Bone marrow (tissue), 2 donors: ENCODE data around the gene KIF18A.
"Not testable (repeated sequence)": the region's sequence is repeated elsewhere in the genome, so short reads cannot be mapped to it uniquely, and the experiment has no call there.

ENCODE experiments used
- DNase-seq, 2 donors: peaks; one replicate each; lab custom pipeline; 2025; lab: John Stamatoyannopoulos, UW

Gene KIF18A

DNA sequence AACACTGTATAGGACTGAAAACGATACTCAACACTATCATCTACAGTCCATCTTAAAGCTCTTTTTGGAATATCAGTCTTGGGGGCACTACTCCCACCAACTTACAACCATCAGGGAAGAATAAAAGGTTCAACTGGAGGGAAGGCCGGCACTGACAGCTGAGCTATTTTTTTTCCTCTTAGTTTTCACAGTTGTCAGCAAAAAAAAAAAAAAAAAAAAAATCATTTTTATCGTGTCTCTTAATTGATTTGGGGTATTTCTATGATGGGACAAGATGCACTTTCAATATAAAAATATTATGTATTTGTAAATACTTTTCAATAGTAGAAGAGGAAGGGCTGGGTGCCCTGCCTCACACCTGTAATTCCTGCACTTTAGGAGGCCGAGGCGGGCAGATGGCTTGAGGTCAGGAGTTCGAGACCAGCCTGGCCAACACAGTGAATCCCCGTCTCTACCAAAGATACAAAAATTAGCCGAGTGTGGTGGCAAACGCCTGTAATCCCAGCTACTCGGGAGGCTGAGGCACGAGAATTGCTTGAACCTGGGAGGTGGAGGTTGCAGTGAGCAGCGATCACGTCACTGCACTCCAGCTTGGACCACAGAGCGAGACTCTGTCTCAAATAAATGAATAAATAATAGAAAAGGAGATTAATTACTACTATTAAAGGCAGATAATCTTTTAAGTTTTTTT, 1.5 kb downstream of the KIF18A start:
- no peak for DNase-seq

DNA sequence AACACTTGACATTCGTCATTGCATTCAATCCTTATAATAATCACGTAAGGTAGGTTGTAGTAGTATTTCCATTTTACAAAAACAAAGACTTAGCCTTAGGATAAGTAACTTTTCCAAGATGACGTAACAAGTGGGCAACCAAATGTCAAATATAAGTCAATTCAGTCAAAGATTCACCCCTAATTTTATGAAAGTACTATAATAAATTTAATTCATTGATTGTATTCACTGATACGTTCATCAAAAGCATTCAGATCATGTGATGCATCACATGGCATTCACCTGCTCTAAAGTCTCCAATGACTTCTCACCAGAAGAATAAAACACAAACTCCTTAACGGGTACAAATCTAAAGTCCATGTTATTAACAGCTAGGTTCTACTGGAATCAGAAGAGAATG, 2.1 kb downstream of the KIF18A start:
- no peak for DNase-seq

DNA sequence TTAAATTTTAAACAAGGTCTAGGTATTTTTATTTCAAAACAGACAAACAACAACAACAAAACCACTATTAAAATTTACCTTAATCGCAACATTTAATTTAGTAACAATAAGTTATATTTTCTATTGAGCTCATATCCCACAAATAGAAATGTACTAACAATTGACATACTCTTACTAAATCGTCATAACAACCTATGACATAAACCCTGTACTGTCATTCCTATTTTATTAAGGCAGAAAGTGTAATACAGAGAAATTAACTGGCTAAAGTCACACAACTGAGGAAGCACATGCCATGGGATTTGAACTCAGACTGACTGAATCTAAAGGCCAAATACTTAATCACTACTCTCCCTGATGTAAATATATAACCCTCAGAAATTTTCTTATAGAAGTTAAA, 3.0 kb downstream of the KIF18A start:
- no peak for DNase-seq

DNA sequence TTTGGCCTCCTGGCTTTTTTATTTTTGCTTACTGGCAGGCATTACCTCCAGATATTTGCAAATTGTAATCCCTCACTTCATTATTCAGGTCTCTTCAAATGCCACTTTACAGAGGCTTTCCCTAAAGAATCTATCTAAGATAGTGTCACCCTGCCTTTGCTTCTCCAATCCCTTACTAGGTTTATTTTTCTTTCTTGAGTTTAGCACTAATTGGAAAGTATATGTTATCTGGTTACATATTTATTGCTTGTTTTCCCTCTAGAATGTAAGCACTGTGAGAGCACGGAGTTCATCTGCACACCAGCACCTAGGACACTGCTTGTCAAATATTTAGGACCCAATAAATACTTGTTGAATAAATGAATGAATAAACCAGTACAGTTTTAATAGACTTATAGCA, 3.5 kb downstream of the KIF18A start:
- DNase-seq, result no peak

DNA sequence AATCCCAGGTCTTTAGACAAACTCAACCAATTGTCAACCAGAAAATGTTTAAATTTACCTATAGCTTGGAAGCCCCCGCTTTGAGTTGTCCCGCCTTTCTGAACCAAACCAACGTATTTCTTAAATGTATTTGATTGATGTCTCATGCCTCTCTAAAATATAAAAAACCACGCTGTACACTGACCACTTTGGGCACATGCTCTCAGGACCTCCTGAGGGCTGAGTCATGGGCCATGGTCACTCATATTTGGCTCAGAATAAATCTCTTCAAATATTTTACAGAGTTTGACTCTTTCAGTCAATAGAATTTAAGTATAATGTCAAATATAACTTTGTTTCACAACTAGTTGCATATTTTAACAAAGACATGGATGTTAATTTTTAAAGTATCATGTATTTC, 5.7 kb downstream of the KIF18A start:
- not testable (repeated sequence) for DNase-seq

DNA sequence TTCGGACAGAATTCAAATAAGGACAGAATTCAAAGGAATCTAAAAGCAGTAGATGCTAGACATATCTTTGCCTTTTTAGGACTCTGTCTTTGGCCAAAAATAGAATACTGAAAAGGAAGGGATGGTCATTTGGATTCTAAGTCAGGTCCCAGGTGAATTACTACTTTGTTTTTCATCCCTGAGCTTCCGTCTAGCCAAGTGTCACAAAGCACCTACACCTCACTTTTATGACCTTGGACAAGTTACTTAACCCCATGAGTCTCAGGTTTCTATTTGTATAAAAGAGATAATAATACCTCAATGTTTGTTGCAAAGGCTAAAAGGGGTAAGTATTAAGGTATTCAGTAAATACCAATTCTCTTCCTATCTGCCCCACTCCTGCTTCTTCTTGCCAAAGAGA, 7.3 kb downstream of the KIF18A start:
- DNase-seq, result no peak

DNA sequence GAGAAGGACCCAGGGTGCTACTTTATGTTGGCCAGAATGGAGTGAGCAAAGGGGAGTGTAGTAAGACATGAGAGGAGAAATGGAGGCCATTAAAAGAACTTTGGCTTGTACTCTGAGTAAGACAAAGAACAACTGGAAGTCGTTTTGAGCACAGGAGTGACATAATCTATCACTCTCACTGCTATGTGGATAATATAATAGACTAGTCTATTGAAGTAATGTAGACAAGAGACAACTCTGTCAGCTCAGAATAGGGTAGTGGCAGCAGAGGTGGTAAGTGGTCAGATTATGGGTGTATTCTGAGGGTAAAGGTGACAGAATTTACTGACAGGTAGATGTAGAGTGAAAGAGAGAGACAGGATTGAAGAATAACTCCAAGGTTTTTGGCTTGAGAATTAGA, 8.2 kb downstream of the KIF18A start:
- DNase-seq, result no peak

DNA sequence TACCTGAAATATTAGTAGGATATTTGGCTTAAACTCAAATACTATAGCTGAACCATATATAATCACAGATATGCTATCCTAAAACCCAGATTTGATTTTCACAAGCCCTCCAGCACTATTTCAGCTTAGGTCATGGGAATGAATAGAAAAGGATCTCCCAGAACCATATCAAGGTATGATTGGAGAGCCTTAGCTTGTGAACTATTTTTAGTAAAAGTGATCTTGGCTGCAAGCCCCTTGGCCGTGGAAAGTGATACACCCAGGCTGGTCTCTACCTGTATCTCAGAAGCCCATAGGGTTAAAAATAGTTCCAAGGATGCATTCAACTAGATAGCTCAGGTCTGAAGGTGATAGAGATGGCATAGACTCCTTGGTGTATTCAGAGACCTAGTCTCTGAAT, 9.7 kb downstream of the KIF18A start:
- DNase-seq, result no peak

DNA sequence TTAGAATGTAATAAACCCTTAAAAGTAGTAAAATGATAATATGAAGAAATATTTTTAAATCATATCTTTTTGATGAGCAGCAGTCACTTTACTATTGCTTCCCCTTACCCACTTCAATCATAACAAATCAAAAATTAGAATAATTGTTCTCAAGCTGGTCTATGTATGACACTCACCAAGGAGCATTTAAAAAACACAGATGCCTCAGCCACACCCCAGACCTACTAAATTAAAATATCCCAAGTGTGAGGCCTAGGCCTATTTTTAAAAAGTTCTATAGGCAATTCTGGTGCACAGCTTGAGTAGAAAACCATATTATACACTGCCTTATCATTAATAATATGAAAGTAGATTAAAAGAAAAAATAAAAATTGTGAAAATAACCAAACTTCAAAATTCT, 15.2 kb downstream of the KIF18A start:
- DNase-seq, result no peak

DNA sequence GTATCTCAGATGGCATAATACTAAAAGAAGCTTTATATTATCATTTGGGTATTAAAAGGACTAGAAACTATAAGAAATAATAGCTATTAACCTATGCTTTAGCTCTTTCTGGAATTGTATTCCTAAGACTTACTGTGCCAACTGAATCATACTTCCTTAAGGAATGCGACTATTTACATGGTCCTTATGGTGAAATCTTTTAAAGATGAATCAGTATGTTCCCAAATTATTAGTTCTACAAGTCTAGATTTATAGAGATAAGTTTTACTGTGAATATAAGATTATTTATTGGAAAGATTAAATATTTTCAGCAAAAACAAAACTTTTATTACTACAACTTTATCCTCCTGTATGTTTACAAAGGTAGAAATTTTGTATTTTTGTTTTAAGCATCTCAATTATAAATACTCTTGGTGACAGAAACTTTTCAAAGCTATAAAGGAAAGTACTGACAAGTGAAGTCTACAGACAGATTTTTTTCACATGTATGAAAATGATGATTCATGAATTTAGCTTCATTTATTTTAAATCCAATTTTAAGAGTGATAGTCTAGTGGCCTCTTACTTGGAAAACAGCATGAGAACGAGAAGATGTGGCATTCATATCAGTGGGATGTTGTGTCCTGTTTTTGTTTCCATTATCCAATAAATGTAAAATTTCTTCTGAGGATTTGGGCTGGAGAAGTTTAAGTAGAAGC, 17.8 kb downstream of the KIF18A start:
- DNase-seq, result no peak

DNA sequence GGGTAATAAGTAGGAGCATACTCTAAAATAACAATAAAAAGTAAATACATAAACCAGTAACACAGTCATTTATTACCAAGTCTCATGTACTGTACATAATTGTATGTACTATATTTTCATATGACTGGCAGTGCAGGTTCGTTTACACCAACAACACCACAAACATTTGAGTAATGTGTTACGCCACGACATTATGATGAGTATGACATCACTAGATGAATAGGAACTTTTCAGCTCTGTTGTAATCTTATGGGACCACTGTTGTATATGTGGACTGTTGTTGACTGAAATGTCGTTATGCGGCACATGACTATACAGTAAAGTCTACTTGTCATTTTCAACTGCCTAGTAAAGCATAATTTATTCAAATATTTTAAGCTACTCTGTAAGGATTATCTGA, 18.6 kb downstream of the KIF18A start:
- no peak for DNase-seq

DNA sequence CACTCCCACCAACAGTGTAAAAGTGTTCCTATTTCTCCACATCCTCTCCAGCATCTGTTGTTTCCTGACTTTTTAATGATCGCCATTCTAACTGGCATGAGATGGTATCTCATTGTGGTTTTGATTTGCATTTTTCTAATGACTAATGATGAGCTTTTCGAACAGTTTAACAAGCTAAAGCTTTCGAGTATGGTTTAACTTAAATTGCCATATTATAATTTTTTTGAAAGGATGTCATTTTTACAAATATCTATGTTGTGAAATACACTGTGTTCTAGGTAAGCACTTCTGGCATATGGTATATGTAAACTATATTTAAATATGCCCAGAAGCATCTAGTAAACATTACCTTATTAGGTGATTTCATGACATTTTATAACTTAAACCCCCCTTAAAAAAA, 20.3 kb downstream of the KIF18A start:
- DNase-seq, result not testable (repeated sequence)

DNA sequence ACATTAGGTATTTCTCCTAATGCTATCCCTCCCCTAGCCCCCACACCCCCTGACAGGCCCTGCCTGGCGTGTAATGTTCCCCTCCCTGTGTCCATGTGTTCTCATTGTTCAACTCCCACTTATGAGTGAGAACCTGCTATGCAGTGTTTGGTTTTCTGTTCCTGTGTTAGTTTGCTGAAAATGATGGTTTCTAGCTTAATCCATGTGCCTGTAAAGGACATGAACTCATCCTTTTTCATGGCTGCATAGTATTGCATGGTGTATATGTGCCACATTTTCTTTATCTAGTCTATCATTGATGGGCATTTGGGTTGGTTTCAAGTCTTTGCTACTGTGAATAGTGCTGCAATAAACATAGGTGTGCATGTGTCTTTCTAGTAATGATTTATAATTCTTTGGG, 20.8 kb downstream of the KIF18A start:
- DNase-seq, result not testable (repeated sequence)

DNA sequence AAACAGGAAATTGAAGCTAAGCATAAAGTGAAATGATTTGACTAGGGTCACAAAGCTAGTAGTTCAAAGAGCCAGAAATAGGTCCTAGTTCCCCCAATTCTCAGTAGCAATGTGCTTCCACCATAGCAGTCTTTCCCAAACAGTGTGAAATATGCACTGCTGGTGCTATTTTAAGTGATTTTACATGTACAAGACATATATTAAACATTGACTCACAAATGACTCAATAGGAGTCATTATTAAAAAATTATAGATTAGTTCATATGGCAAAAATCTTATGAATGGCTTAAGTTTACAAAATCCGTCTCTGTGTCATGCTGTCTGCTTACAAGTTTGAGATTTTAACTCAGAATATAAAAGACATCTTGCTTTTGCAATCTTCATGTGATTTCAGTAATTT, 21.4 kb downstream of the KIF18A start:
- no peak for DNase-seq

DNA sequence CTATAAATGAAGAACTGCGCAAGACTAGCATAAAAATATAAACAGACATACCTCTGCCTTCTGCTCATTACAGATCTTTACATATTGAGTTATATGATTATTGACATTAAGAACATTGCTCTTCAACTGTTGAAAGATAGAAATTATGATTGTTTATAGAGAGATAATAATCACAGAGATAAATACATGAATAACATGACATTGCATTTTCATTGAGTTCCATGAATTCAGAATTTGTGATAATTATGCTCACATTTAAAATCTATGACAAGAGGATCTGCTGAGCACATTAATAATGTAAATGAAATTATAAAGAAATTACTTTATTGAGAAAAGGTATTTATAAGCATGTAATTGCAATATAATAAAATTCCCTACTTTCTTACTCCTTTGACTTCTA, 24.8 kb downstream of the KIF18A start:
- no peak for DNase-seq

DNA sequence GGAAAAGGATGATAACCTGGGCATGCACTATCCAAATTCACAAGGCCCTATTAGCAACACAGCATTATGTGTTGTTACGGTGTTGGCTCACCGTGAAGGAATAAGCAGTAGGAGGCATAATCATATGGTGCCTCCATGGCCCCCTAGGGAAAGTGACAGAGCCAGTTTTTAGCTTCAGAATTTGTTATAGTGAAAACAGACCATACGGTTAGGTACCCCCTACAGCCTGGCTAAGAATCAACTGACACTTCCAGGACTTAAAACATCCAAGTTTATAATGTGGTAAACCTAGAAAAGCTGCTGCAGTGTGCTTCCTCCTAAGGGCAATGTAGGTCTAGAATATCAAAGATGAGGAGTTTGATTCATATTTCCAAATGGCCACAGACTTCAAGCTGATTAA, 30.4 kb downstream of the KIF18A start:
- DNase-seq, result no peak

DNA sequence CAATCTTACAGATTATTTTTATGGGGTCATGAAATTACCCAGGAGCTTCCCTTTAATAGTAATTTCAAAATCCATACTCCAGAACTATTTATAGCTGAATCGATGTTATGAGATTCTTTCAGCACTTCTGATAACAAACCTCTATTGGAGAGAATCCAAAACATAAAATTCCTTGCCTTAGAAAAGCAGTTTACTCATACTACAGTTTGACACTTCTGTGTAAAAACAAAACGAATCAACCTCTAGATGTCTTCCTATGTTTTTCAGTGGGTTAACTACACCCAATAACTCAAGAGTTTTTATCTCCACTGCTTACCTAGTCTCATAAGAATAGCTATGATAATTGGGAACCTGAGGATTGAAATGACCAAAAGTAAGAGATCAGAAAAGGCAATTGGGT, 35.6 kb downstream of the KIF18A start:
- DNase-seq, result no peak

DNA sequence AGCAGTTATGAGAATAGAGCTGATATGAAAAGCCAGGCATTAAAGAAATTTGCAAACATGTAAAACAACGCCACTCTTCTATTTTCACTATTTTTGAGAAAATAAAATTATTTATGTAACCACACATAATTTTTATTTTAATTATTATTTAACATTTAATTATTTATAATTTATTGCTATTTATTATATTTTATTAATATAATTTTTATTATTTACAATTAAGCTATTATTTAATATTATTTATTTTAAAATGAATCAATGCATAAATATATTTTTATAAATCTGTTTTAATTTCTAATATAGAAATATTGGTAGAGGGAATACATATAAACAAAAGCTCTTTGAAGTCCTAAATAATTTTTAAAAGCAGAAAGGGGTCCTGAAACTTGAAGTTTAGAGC, 36.7 kb downstream of the KIF18A start:
- DNase-seq, result no peak

DNA sequence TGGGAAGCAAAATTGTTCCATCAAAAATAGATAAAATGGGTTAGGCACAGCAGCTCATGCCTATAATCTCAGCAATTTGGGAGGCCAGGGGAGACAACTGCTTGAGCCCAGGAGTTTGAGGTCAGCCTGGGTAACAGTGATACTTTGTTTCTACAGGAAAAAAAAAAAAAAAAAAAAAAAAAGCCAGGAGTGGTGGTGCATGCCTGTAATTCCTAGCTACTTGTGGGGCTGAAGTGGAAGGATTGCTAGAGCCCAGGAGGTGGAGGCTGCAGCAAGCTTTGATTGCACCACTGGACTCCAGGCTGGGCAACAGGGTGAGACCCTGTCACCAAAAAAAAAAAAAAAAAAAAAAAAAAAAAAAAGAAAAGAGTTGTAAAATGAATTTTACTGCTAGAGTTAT, 49.6 kb downstream of the KIF18A start:
- no peak for DNase-seq

DNA sequence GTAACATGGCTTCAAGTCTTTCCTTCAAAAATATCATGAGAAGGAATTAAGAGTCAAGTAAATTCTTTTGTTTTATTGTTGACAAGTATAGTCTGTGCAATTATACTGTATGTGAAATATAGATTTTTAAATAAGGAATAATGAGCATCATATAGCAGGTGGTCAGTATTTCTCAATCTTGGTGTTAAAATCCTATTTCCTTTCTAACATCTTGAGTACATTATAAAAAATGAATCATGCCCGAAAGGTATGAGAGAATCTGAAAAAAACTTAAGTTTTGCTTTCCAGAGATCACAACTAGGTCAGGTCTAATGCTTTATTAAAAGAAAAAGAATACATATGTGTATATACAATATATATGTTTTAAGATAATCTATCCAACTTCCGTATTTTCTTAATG, 53.1 kb downstream of the KIF18A start:
- no peak for DNase-seq

DNA sequence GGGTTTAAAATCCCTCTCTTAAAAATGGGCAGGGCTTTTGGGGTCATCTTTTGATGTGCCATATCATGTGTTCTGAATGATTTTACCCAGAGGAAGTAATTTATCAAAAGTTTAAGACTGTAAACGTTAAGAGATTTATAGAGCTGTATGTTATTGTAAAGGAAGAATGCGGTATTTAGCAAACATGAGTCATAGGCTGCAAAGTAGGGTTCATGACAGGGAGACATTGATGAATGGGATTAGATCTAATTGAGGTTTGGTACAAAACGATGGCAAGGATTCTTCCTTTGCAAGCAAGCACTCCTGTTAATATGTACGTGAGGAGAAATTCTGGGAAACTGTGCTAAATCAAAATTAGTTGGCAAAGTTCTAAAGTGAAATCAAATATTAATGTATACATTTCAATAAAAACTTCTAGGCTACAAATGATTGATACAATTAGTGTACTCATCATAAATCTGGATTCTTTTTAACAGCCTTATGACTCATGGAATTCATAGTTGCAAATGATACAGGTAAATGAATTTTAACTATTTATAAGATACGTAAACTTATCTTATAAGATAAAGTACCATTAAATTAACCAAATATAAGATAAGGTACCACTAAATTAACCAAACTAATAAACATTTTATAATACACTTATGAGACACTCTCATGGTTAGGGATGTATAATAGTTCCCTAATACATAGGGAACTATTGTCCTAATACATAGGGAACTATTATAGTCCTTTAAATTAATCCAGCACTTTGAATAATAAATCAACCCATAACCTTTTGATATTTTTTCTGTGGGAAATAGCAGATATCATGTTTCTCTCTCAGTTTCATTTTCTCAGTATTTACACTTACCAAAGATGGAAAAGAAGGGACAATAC, 58.4 kb downstream of the KIF18A start:
- DNase-seq, result no peak

DNA sequence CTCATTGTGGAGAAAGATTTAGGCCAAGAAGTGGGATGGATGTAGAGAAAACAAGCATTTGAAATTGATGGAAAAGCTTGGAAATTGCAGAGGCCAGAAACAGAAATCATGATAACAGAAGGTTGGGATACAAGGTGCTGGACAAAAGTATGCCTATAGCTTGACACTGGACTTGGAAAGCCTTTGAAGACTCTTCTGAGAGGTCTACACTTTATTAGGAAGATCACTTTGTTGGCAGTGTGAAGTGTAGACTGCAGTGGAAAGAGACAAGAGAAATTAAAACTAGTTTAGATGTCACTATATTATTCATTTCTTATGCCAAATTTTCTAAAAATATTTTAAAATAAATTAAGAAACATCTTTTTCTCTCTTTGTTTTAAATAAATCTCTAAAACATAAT, 59.1 kb downstream of the KIF18A start:
- DNase-seq, result no peak
